Lower lobe of right lung (tissue), 2 donors: Measurements from ENCODE around the gene IQCH. TPM values are rescaled to one million over a fixed set of nuclear protein-coding genes. Genes with fewer than 3 reads are reported as not detected.

ENCODE experiments used
- ATAC-seq, 2 donors: fragments of 200-7000 bp; cut with Tn5 transposase; one replicate each; pipeline ENCODE4 v1.9.1; 2020 to 2022; ENCODE audit warnings: mild to moderate bottlenecking in 2 of 2, moderate library complexity in 2 of 2
- DNase-seq: peaks from one replicate; pipeline ENCODE4 v3.0.0-alpha.2; 2020
- H3K27ac ChIP-seq: fragments of 200-600 bp; one replicate; pipeline ENCODE4 v1.8.0; 2022
- H3K27me3 ChIP-seq: fragments of 200-600 bp; one replicate; pipeline ENCODE4 v1.8.0; 2022; ENCODE audit warnings: low read depth
- H3K36me3 ChIP-seq: fragments of 200-600 bp; one replicate; pipeline ENCODE4 v1.8.0; 2022; ENCODE audit warnings: mild to moderate bottlenecking
- H3K4me1 ChIP-seq: fragments of 200-600 bp; one replicate; pipeline ENCODE4 v1.8.0; 2022
- H3K4me3 ChIP-seq: fragments of 200-600 bp; one replicate; pipeline ENCODE4 v1.8.0; 2022; ENCODE audit warnings: mild to moderate bottlenecking
- H3K9me3 ChIP-seq: fragments of 200-600 bp; one replicate; pipeline ENCODE4 v1.8.0; 2022
- CTCF ChIP-seq: fragments of 200-600 bp; IDR thresholded peaks from one replicate; pipeline ENCODE4 v1.8.0; 2022; ENCODE audit warnings: antibody characterized with exemption, mild to moderate bottlenecking
- intact Hi-C: fragments of 100-400 bp; cut with DNase I; formaldehyde crosslinking; loops from one replicate; pipeline ENCODE4 v1.11.0; 2022
- total RNA-seq: library from RNA; stranded (reverse); fragmentation: NEBNext Ultra II Directional; extraction: Animal tissue kit (Norgen Biotek cat#: 25700); gene quantifications from one replicate; pipeline ENCODE4 v1.2.1, GENCODE V29; 2021
- donor health status: DM: no; HTN: yes; CAD: no; lungs with severe emphysema.

Gene IQCH
- total RNA-seq, 1 donor from 2014 or later, result 2.3 TPM

DNA sequence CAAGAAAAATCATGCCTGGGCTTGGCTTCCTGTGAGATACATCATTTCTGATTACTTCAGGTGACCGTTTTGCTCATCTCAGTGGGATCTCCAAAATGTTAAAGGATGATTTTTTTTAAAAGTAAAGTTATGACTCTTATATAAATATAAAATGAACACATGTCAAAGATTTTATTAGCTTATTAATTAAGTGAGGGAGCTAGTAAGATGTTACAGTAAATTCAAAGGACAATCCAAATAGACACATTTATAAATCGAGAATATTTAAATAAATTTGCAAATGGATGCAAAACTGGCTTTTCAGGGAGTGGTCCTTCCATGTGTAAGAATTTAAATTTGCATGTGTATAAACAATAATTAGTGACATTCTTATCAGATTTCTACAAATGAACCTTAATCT lies 87.0 kb downstream of the IQCH start:
- Histone ChIP-seq H3K9me3 (no peaks in the 10 kb centered on the region), H3K36me3 (no peaks in the 10 kb centered on the region), H3K4me1 (no peaks in the 10 kb centered on the region), H3K27ac (no peak overlapping the region), H3K27me3 (no peaks in the 10 kb centered on the region), H3K4me3 (no peak overlapping the region)
- no peak for DNase-seq
- intact Hi-C loops, result no loop called here
- ATAC-seq, result no peak
- no peak for TF ChIP-seq CTCF

DNA sequence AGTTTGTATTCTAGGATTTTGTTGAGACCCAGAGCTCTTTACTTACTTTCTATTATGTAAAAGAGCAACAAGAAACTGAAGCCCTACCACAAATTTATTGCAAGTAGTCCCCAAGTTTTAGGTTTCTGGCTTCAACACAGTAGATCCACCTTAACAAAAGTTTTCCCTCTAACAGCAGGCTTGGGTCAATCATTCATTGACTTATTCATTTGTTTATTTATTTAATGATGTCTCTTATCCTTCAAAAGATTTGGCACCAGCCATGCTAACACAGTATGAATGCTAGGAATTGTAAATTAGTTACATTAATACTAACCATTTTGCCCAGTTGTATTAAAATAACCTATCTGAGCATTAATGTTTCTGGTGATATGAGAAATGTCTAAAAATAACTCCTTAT lies 88.6 kb downstream of the IQCH start:
- H3K4me1 ChIP-seq, result no peaks in the 10 kb centered on the region
- intact Hi-C loops, result no loop called here
- no peaks in the 10 kb centered on the region for H3K36me3 ChIP-seq
- DNase-seq (no peak), ATAC-seq (no peak)
- no peaks in the 10 kb centered on the region for H3K27me3 ChIP-seq
- no peak overlapping the region for H3K27ac ChIP-seq
- peaks cover 5% of the 10 kb centered on the region for H3K9me3 ChIP-seq
- no peak for TF ChIP-seq CTCF
- H3K4me3 ChIP-seq, result no peak overlapping the region

DNA sequence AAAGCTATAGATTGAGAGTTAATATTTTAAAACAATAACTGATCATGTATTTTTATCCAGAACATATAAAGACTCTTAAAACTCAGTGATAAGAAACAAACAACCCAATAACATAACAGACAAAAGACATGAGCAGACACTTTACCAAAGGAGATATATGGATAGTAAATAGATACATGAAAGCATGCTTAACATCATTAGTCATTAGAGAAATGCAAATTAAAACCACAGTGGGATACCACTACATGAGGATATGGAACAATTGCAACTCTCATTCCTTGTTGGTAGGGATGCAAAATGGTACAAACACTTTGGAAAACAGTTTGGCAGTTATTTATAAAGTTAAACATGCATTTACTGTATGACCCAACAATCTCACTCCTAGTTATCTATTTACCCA lies 95.0 kb downstream of the IQCH start:
- no peak overlapping the region for H3K27ac ChIP-seq
- H3K27me3 ChIP-seq, result no peaks in the 10 kb centered on the region
- peaks cover 17% of the 10 kb centered on the region for H3K9me3 ChIP-seq
- intact Hi-C loops, result no loop called here
- no peaks in the 10 kb centered on the region for H3K36me3 ChIP-seq
- H3K4me3 ChIP-seq, result no peak overlapping the region
- H3K4me1 ChIP-seq, result no peaks in the 10 kb centered on the region
- ATAC-seq, result no peak
- DNase-seq, result no peak
- no peak for TF ChIP-seq CTCF

DNA sequence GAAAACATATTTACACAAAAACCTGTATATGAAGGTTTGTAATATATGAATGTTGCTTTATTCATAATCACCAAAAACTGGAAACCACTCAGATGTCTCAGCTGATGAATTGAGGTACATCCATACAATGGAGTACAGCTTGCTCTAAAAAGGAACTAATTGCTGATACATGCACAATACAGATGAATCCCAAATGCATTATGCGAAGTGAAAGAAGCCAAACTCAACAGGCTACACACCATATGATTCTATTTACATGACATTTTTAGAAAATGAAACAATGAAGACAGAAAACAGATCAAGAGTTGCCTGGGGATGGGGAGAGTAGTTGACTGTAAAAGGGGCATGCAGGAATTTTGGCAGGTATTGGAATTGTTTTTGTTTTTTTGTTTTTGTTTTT lies 95.5 kb downstream of the IQCH start:
- Histone ChIP-seq H3K4me1 (no peaks in the 10 kb centered on the region), H3K27ac (no peak overlapping the region), H3K27me3 (no peaks in the 10 kb centered on the region), H3K4me3 (no peak overlapping the region), H3K9me3 (peaks cover 17% of the 10 kb centered on the region), H3K36me3 (no peaks in the 10 kb centered on the region)
- ATAC-seq, result no peak
- no peak for TF ChIP-seq CTCF
- DNase-seq, result no peak
- intact Hi-C loops, result no loop called here

DNA sequence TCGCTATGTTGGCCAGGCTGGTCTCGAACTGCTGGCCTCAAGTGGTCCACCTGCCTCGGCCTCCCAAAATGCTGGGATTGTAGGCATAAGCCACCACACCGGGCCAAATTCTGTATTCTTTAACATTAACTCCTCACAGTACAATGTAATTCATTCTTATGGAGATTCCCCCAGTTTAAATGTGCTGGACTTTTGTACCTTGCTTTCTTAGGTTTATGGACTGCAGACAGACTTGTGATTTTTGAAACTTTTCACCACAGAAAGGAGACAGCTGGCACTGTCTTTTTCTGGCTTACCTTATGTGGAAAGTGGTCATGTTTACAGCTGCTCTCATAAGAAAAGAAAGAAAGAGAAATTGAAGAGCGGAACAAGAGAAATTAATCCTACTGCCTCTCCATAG lies 103.8 kb downstream of the IQCH start:
- Histone ChIP-seq H3K27ac (no peak overlapping the region), H3K36me3 (no peaks in the 10 kb centered on the region), H3K9me3 (no peaks in the 10 kb centered on the region), H3K27me3 (no peaks in the 10 kb centered on the region), H3K4me1 (no peaks in the 10 kb centered on the region), H3K4me3 (no peak overlapping the region)
- no peak for ATAC-seq
- intact Hi-C loops, result no loop called here
- TF ChIP-seq CTCF, result no peak
- no peak for DNase-seq

DNA sequence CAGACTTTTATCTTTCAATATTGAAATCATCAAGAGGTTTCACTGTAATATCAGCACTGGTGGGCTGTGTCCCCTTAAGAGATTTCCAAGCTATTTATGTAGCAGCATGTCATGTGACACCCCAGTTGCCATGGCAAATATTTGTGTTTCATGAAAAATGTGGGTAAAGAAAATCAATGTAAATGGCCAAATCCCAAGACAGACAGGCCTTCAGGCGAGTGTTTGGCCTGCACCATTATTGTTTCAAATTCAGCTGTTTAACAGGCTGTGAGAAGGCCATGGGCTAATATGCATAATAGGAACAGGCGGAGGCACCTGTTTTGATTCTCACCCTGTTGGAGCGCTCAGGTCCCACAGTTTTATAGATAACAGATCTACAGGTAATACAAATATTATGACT lies 104.2 kb downstream of the IQCH start:
- no peak for TF ChIP-seq CTCF
- ATAC-seq (no peak), DNase-seq (no peak)
- Histone ChIP-seq H3K27me3 (no peaks in the 10 kb centered on the region), H3K9me3 (no peaks in the 10 kb centered on the region), H3K27ac (no peak overlapping the region), H3K4me1 (no peaks in the 10 kb centered on the region), H3K4me3 (no peak overlapping the region), H3K36me3 (no peaks in the 10 kb centered on the region)
- intact Hi-C loops, result no loop called here
